SU-DHL-6 (cell line): ENCODE data around the gene ERH.

Source experiments
- H2AFZ ChIP-seq: fragments of 200-600 bp; sonication (generic); 2 replicates; pipeline ENCODE4 v1.6.1; 2014; ENCODE audit warnings: low read depth, mild to moderate bottlenecking, moderate library complexity, mixed read lengths, antibody characterized with exemption, low read length; ENCODE audit not compliant: severe bottlenecking
- H3F3A ChIP-seq: fragments of 200-600 bp; shearing (Covaris generic); 2 replicates; pipeline ENCODE4 v1.6.0; 2016; ENCODE audit warnings: antibody characterized with exemption, mild to moderate bottlenecking; ENCODE audit not compliant: insufficient read depth
- H3K27ac ChIP-seq: fragments of 200-600 bp; sonication (generic); 2 replicates; pipeline ENCODE4 v1.5.1; 2016; ENCODE audit warnings: low read depth, mild to moderate bottlenecking, low read length, moderate library complexity, mixed read lengths
- H3K27me3 ChIP-seq: fragments of 200-600 bp; sonication (generic), shearing (Covaris generic); 2 replicates; pipeline ENCODE4 v1.6.0; 2014; ENCODE audit warnings: mild to moderate bottlenecking, low read length
- H3K36me3 ChIP-seq: fragments of 200-600 bp; sonication (generic); 2 replicates; pipeline ENCODE4 v1.6.1; 2014; ENCODE audit warnings: mild to moderate bottlenecking, low read length, mixed read lengths
- H3K4me2 ChIP-seq: fragments of 300-600, 200-600 bp; shearing (Covaris generic), sonication (generic); 2 replicates; pipeline ENCODE4 v1.6.0; 2014; ENCODE audit warnings: low read length, low read depth, mild to moderate bottlenecking; ENCODE audit not compliant: poor library complexity, severe bottlenecking
- H3K4me3 ChIP-seq: fragments of 200-600 bp; sonication (generic); 2 replicates; pipeline ENCODE4 v1.5.1; 2014; ENCODE audit warnings: antibody characterized with exemption, low read length, mild to moderate bottlenecking, mixed read lengths; ENCODE audit not compliant: insufficient read depth, poor library complexity, severe bottlenecking
- H3K79me2 ChIP-seq: fragments of 200-600 bp; sonication (generic); 2 replicates; pipeline ENCODE4 v1.6.1; 2014; ENCODE audit warnings: mild to moderate bottlenecking, low read length, moderate library complexity; ENCODE audit not compliant: insufficient read depth
- H3K9ac ChIP-seq: fragments of 200-600 bp; sonication (generic); 2 replicates; pipeline ENCODE4 v1.7.0; 2014; ENCODE audit warnings: mild to moderate bottlenecking, low read length
- H3K9me2 ChIP-seq: fragments of 200-600 bp; sonication (generic); replicated peaks from 2 replicates; pipeline ENCODE4 v1.6.1; 2014; ENCODE audit warnings: low read length; ENCODE audit not compliant: insufficient read depth
- H3K9me3 ChIP-seq: fragments of 200-600 bp; sonication (generic); 2 replicates; pipeline ENCODE4 v1.6.1; 2014; ENCODE audit warnings: low read length, mixed read lengths; ENCODE audit not compliant: insufficient read depth
- H4K20me1 ChIP-seq: fragments of 200-600 bp; sonication (generic); 2 replicates; pipeline ENCODE4 v1.6.1; 2014; ENCODE audit warnings: low read depth, mild to moderate bottlenecking, antibody characterized with exemption, low read length, moderate library complexity, mixed read lengths
- EZH2phosphoT487 ChIP-seq: fragments of 200-600 bp; sonication (generic), shearing (Covaris generic); conservative IDR thresholded peaks from 2 replicates; pipeline ENCODE4 v1.6.1; 2018; ENCODE audit warnings: mild to moderate bottlenecking, antibody characterized with exemption, low read length, moderate library complexity, mixed read lengths
- TF ChIP-seq, protein P1 (sequence below): fragments of 200-600 bp; sonication (generic); IDR thresholded peaks from one replicate; pipeline ENCODE4 v1.5.1; 2017; ENCODE audit warnings: antibody characterized with exemption, mild to moderate bottlenecking, low read length, moderate library complexity; ENCODE audit not compliant: insufficient read depth, poor library complexity, severe bottlenecking

Gene ERH

DNA sequence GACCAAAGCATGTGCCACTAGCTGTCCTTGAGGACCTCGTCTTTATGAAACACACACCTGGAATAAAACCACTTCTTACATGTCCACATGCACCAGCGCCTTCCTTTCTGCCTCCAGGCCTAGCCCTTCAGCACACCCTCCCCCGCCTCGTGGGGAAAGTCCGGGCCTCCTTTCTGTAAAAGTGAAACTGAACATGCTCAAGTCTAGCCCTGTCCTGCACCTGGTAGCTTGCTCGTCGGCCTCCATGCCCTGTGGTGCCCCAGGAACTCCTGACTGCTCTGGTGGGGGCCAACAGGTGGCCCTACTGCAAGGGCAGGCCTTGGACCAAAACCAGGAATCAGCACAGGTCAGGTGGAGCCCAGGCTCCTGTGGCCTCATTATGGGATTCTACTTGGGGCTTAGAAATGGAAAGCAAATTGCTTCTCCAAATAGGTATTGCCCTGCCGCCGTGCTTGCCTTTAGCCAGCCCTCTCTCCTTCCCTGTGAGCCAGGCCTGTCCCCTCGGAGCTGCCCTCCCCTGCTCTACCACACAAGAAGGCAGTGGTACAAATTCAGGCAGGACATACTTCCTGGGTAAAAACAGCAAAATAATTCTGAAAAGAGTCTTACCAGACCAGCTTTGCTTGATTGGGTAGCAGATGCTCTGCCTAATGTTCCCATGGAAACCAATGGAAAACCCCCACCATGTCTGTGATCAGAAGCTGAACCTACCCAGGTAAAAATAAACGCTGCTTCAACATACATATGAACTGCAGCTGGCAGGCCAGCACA is 43.5 kb downstream of the ERH start:
- H3K4me2 ChIP-seq: peak overlapping the region; percentile 33

DNA sequence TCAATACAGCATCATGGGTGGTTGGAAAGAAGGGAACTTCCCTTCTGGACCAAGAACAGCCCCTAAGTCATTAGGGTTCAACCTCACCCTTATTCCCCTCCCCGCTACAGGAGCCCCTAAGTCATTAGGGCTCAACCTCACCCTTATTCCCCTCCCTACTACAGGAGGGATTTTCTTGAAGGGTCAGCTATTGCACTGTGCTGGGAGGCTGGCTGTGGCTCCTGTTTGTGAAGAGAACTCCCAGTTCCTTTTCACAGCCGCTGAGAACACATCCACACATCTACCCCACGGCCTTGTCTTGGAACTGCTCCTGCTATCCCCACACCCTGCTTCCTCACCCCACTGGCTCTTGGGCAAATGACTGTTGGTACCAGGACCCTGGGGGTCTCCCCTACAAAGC is 44.9 kb downstream of the ERH start:
- no peak overlapping the region for H3K27ac ChIP-seq
- no peak overlapping the region for H3K4me3 ChIP-seq
- no peaks in the 10 kb centered on the region for H3K9me3 ChIP-seq
- H3K79me2 ChIP-seq: no peaks in the 10 kb centered on the region
- H2AFZ ChIP-seq: no peak overlapping the region
- H3K4me2 ChIP-seq: no peak overlapping the region
- no peaks in the 10 kb centered on the region for H3K27me3 ChIP-seq
- H3K9me2 ChIP-seq: no peaks in the 10 kb centered on the region
- TF ChIP-seq, protein P1, sequence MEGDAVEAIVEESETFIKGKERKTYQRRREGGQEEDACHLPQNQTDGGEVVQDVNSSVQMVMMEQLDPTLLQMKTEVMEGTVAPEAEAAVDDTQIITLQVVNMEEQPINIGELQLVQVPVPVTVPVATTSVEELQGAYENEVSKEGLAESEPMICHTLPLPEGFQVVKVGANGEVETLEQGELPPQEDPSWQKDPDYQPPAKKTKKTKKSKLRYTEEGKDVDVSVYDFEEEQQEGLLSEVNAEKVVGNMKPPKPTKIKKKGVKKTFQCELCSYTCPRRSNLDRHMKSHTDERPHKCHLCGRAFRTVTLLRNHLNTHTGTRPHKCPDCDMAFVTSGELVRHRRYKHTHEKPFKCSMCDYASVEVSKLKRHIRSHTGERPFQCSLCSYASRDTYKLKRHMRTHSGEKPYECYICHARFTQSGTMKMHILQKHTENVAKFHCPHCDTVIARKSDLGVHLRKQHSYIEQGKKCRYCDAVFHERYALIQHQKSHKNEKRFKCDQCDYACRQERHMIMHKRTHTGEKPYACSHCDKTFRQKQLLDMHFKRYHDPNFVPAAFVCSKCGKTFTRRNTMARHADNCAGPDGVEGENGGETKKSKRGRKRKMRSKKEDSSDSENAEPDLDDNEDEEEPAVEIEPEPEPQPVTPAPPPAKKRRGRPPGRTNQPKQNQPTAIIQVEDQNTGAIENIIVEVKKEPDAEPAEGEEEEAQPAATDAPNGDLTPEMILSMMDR: no peak
- no peak for TF ChIP-seq EZH2phosphoT487
- H3K36me3 ChIP-seq: no peaks in the 10 kb centered on the region
- H4K20me1 ChIP-seq: no peaks in the 10 kb centered on the region
- no peaks in the 10 kb centered on the region for H3F3A ChIP-seq
- no peak overlapping the region for H3K9ac ChIP-seq

More for the DNA sequence above, 43.5 kb downstream of the ERH start:
- Histone ChIP-seq H3K9me3 (no peaks in the 10 kb centered on the region), H3K27me3 (no peaks in the 10 kb centered on the region), H3K4me3 (no peak overlapping the region), H3K27ac (no peak overlapping the region), H2AFZ (no peak overlapping the region), H3K9me2 (no peaks in the 10 kb centered on the region), H3K79me2 (no peaks in the 10 kb centered on the region), H4K20me1 (no peaks in the 10 kb centered on the region), H3K36me3 (no peaks in the 10 kb centered on the region), H3K9ac (no peak overlapping the region), H3F3A (no peaks in the 10 kb centered on the region)
- TF ChIP-seq, protein P1: no peak
- no peak for TF ChIP-seq EZH2phosphoT487

DNA sequence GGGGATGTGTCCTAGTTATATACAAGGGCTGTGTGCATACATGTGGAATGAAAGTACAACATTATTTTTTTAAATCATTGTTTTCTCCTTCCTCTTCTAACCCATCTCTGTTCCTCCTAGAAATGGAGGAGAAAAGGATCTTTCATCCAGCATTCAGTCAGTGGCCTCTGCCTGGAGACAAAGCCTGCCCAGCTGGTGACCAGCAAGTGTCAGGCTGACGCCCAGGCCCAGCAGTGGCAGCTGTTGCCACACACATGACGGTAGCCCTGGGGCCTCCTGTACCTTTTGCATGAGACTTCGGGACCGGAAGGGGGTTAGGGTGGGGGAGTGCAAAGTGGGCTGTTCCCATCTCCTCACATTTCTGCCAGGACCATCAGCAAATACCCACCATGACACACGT is 46.2 kb downstream of the ERH start:
- no peaks in the 10 kb centered on the region for H3K9me2 ChIP-seq
- no peaks in the 10 kb centered on the region for H3K9me3 ChIP-seq
- H4K20me1 ChIP-seq: no peaks in the 10 kb centered on the region
- H3K27me3 ChIP-seq: no peaks in the 10 kb centered on the region
- no peak overlapping the region for H3K9ac ChIP-seq
- H3K79me2 ChIP-seq: no peaks in the 10 kb centered on the region
- H3K4me3 ChIP-seq: no peak overlapping the region
- H3F3A ChIP-seq: no peaks in the 10 kb centered on the region
- TF ChIP-seq, protein P1: no peak
- no peak for TF ChIP-seq EZH2phosphoT487
- no peak overlapping the region for H2AFZ ChIP-seq
- no peak overlapping the region for H3K27ac ChIP-seq
- H3K4me2 ChIP-seq: no peak overlapping the region
- H3K36me3 ChIP-seq: no peaks in the 10 kb centered on the region
